Smooth muscle cell (in vitro differentiated cells): ENCODE results near the gene MAN2B2. TPM values are rescaled to one million over a fixed set of nuclear protein-coding genes. Genes with fewer than 3 reads are reported as not detected.

Experiments
- DNase-seq: peaks from one replicate; lab custom pipeline; 2025; ENCODE audit not compliant: unreplicated experiment; lab: John Stamatoyannopoulos, UW
- H2AFZ ChIP-seq: fragments of 200-600 bp; sonication (generic); 2 replicates; pipeline ENCODE4 v1.6.0; 2016; ENCODE audit warnings: antibody characterized with exemption, low read depth, mild to moderate bottlenecking
- H3F3A ChIP-seq: fragments of 200-600 bp; sonication (generic); 2 replicates; pipeline ENCODE4 v1.6.0; 2017; ENCODE audit warnings: antibody characterized with exemption, low read depth
- H3K27ac ChIP-seq: fragments of 200-600 bp; sonication (generic); 2 replicates; pipeline ENCODE4 v1.5.1; 2016; ENCODE audit warnings: low read depth, mild to moderate bottlenecking
- H3K27me3 ChIP-seq: fragments of 200-600 bp; sonication (generic); 2 replicates; pipeline ENCODE4 v1.6.1; 2016; ENCODE audit warnings: low read depth, mild to moderate bottlenecking
- H3K36me3 ChIP-seq: fragments of 200-600 bp; sonication (generic); 2 replicates; pipeline ENCODE4 v1.5.1; 2016; ENCODE audit warnings: low read depth
- H3K4me1 ChIP-seq: fragments of 200-600 bp; sonication (generic); 2 replicates; pipeline ENCODE4 v1.5.1; 2016; ENCODE audit warnings: low read depth
- H3K4me2 ChIP-seq: fragments of 200-600 bp; sonication (generic); 2 replicates; pipeline ENCODE4 v1.6.0; 2016; ENCODE audit warnings: mild to moderate bottlenecking
- H3K4me3 ChIP-seq: fragments of 200-600 bp; sonication (generic); 2 replicates; pipeline ENCODE4 v1.5.1; 2016; ENCODE audit warnings: mild to moderate bottlenecking
- H3K79me2 ChIP-seq: fragments of 200-600 bp; sonication (generic); 2 replicates; pipeline ENCODE4 v1.6.0; 2016; ENCODE audit warnings: low read depth, mild to moderate bottlenecking
- H3K9ac ChIP-seq: fragments of 200-600 bp; sonication (generic); 2 replicates; pipeline ENCODE4 v1.6.0; 2016; ENCODE audit warnings: low read depth
- H3K9me3 ChIP-seq: fragments of 200-600 bp; sonication (generic); replicated peaks from 2 replicates; pipeline ENCODE4 v1.5.1; 2016; ENCODE audit warnings: low read depth
- H4K20me1 ChIP-seq: fragments of 200-600 bp; sonication (generic); 2 replicates; pipeline ENCODE4 v1.6.0; 2016; ENCODE audit warnings: low read depth
- WGBS: methylation state at CpG from one replicate; pipeline ENCODE4 v1.1.7; 2016; ENCODE audit warnings: low lambda C conversion rate; 5-methylcytosine and 5-hydroxymethylcytosine counted together
- polyA plus RNA-seq: library from polyadenylated mRNA; unstranded; fragments of >200 nt; fragmentation: Nextera tagmentation; extraction: Ambion mirVana; gene quantifications from 2 replicates; pipeline ENCODE4 v1.2.1, GENCODE V29; 2016
- total RNA-seq: library from RNA; depleted of rRNA; stranded (reverse); fragments of >200 nt; gene quantifications from 2 replicates; pipeline ENCODE4 v1.2.3, GENCODE V29; 2014
- TF ChIP-seq, protein P1 (sequence below): fragments of 200-600 bp; sonication (generic); IDR thresholded peaks from 2 replicates; pipeline ENCODE4 v1.5.1; 2017; ENCODE audit warnings: borderline replicate concordance, mild to moderate bottlenecking, antibody characterized with exemption; ENCODE audit not compliant: insufficient read depth, poor library complexity, severe bottlenecking

Gene MAN2B2
- total and polyA plus RNA-seq, 2 experiments from 2014 or later: 14.5 to 18.3 TPM

DNA sequence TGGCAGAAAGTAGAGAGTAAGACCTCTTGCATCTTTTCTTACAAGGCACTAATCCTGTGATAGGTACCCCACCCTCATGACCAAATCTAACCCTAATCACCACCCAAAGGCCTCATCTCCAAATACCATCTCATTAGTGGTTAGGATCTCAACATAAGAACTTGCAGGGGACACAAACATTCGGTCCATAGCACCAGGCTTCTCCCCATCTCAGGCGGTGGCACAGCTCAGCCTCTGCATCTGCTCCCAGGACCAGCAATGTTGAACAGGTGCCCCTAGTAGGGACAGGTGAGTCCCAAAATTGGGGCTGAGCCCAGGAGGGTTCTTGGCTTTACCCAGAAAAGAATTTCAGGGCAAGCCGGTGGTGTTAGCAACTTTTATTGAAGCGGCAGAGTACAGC lies 57.1 kb downstream of the MAN2B2 start:
- no peaks in the 10 kb centered on the region for H3K36me3 ChIP-seq
- no peak overlapping the region for H3K4me2 ChIP-seq
- no peak overlapping the region for H3K27ac ChIP-seq
- H3K27me3 ChIP-seq: no peaks in the 10 kb centered on the region
- no peak overlapping the region for H3K4me3 ChIP-seq
- no peaks in the 10 kb centered on the region for H3K79me2 ChIP-seq
- WGBS: 95% methylated on average over 4 of the region's 4 CpGs
- DNase-seq: no peak
- TF ChIP-seq, protein P1, sequence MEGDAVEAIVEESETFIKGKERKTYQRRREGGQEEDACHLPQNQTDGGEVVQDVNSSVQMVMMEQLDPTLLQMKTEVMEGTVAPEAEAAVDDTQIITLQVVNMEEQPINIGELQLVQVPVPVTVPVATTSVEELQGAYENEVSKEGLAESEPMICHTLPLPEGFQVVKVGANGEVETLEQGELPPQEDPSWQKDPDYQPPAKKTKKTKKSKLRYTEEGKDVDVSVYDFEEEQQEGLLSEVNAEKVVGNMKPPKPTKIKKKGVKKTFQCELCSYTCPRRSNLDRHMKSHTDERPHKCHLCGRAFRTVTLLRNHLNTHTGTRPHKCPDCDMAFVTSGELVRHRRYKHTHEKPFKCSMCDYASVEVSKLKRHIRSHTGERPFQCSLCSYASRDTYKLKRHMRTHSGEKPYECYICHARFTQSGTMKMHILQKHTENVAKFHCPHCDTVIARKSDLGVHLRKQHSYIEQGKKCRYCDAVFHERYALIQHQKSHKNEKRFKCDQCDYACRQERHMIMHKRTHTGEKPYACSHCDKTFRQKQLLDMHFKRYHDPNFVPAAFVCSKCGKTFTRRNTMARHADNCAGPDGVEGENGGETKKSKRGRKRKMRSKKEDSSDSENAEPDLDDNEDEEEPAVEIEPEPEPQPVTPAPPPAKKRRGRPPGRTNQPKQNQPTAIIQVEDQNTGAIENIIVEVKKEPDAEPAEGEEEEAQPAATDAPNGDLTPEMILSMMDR: no peak
- H3K4me1 ChIP-seq: no peaks in the 10 kb centered on the region
- no peaks in the 10 kb centered on the region for H4K20me1 ChIP-seq
- H3F3A ChIP-seq: no peaks in the 10 kb centered on the region
- H3K9me3 ChIP-seq: no peaks in the 10 kb centered on the region
- no peak overlapping the region for H3K9ac ChIP-seq
- H2AFZ ChIP-seq: no peak overlapping the region

DNA sequence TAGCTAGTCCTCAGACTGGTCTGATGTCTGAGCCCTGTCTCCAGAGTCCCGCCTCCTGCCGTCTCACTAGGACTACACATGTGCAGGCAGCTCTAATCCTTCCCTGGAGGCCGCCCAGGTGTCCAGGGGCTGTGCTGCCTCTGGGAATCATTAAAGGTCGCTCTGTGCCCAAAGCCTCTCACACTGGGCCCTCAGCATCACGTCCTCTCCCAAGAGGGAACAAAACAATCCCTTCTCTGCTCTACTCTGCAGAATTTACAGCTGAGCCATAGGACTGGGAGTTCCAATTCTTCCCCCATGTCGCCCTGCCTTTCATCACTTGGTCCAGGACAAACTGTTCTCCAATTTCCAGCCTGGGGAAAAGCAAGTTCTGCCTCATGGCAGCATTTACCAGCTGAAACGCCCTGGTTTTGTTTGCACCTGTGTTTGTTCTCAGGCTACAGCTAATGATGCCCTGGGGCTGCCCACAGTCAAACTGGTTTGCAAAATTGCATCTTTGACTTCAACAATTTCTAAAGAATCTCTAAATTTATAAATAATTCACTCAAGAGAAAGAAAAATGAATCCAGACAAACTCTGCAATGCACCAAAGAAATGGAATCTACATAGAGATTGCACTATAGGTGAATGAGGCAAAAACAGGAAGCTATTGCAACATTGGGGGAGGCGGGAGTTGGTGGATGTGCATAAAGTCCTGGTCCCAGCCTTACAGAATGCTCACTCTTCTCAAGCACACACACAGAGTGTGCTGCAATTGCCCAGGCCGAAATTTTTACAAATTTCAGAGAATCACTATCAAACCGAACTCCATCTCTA lies 58.3 kb downstream of the MAN2B2 start:
- Histone ChIP-seq H3K36me3 (no peaks in the 10 kb centered on the region), H3K9me3 (no peaks in the 10 kb centered on the region), H3K9ac (no peak overlapping the region), H3K4me1 (no peaks in the 10 kb centered on the region), H3K4me3 (no peak overlapping the region), H3K4me2 (no peak overlapping the region), H3F3A (no peaks in the 10 kb centered on the region), H3K79me2 (no peaks in the 10 kb centered on the region), H2AFZ (no peak overlapping the region), H3K27ac (no peak overlapping the region), H3K27me3 (no peaks in the 10 kb centered on the region), H4K20me1 (no peaks in the 10 kb centered on the region)
- DNase-seq: no peak
- TF ChIP-seq, protein P1: no peak
- WGBS: 72% methylated on average over 10 of the region's 10 CpGs

DNA sequence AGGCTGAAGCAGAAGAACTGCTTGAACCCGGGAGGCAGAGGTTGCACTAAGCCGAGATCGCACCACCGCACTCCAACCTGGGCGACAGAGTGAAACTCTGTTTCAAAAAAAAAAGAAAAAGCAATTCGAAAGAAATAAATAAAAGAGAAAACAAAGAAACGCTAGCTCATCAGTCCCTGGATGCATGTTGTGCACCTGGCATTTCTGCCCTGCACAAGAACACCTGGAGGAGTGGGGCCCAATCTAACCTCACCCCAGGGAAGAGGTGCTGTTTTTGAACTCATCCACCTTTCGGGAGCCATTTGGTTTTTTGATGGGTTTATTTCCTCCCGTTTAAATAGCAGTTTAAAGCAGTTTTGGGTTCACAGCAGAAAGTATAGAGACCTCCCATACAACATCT lies 59.8 kb downstream of the MAN2B2 start:
- H3K27ac ChIP-seq: no peak overlapping the region
- no peaks in the 10 kb centered on the region for H3K4me1 ChIP-seq
- no peaks in the 10 kb centered on the region for H3K79me2 ChIP-seq
- H3K4me3 ChIP-seq: no peak overlapping the region
- no peak overlapping the region for H3K4me2 ChIP-seq
- no peaks in the 10 kb centered on the region for H3K36me3 ChIP-seq
- TF ChIP-seq, protein P1: no peak
- no peak overlapping the region for H3K9ac ChIP-seq
- no peaks in the 10 kb centered on the region for H3K9me3 ChIP-seq
- H4K20me1 ChIP-seq: no peaks in the 10 kb centered on the region
- no peak overlapping the region for H2AFZ ChIP-seq
- H3K27me3 ChIP-seq: no peaks in the 10 kb centered on the region
- no peak for DNase-seq
- no peaks in the 10 kb centered on the region for H3F3A ChIP-seq
- WGBS: 92% methylated on average over 9 of the region's 9 CpGs
